PC-9 (cell line): Measurements from ENCODE around the gene FLT3. TPM values are rescaled to one million over a fixed set of nuclear protein-coding genes. Genes with fewer than 3 reads are reported as not detected.

Experiments
- BruUV-seq: library from RNA; stranded (reverse); fragments of 400-500 nt; replicated peaks from 2 replicates; lab custom pipeline; 2021; lab: Mats Ljungman, UMichigan
- CTCF ChIA-PET: fragments of 300-600 bp; sonication (Branson Sonifier 250); formaldehyde crosslinking; loops from one replicate; lab custom pipeline; 2022; ENCODE audit warnings: antibody characterized with exemption; lab: Charles Lee
- POLR2A ChIA-PET: fragments of 300-600 bp; sonication (Branson Sonifier 250); formaldehyde crosslinking; loops from one replicate; lab custom pipeline; 2022; ENCODE audit warnings: antibody characterized with exemption; ENCODE audit not compliant: unreplicated experiment; lab: Charles Lee
- DNase-seq, 2 experiments: peaks; one replicate each; pipeline versions ENCODE4 v3.0.0 to v3.0.0-alpha.2; 2015 to 2022; ENCODE audit warnings: mixed read lengths in 1 of 2
- H2AFZ ChIP-seq: fragments of 200-600 bp; sonication (generic); 2 replicates; pipeline ENCODE4 v1.8.1; 2017; ENCODE audit warnings: antibody characterized with exemption
- H3F3A ChIP-seq: fragments of 200-600 bp; sonication (generic); 2 replicates; pipeline ENCODE4 v1.8.1; 2017; ENCODE audit warnings: antibody characterized with exemption, mild to moderate bottlenecking, low read depth; ENCODE audit not compliant: insufficient read depth
- H3K27ac ChIP-seq: fragments of 200-600 bp; sonication (generic); 2 replicates; pipeline ENCODE4 v1.6.1; 2016; ENCODE audit warnings: mixed run types
- H3K27me3 ChIP-seq: fragments of 200-600 bp; sonication (generic); 2 replicates; pipeline ENCODE4 v1.6.1; 2016; ENCODE audit warnings: low read depth, mixed run types; ENCODE audit not compliant: insufficient read depth
- H3K36me3 ChIP-seq: fragments of 200-600 bp; sonication (generic); 2 replicates; pipeline ENCODE4 v1.6.1; 2016; ENCODE audit warnings: low read depth, mixed run types
- H3K4me1 ChIP-seq: fragments of 200-600 bp; sonication (generic); replicated peaks from 2 replicates; pipeline ENCODE4 v1.6.1; 2016; ENCODE audit warnings: mixed run types; ENCODE audit not compliant: insufficient read depth
- H3K4me2 ChIP-seq: fragments of 200-600 bp; sonication (generic); 2 replicates; pipeline ENCODE4 v1.6.1; 2017; ENCODE audit warnings: mixed run types
- H3K4me3 ChIP-seq: fragments of 200-600 bp; sonication (generic); 2 replicates; pipeline ENCODE4 v1.6.1; 2016; ENCODE audit warnings: mixed run types
- H3K79me2 ChIP-seq: fragments of 200-600 bp; sonication (generic); 2 replicates; pipeline ENCODE4 v1.6.1; 2017; ENCODE audit warnings: low read depth, mixed run types
- H3K9me2 ChIP-seq: fragments of 200-600 bp; sonication (generic); 2 replicates; pipeline ENCODE4 v1.8.1; 2017; ENCODE audit warnings: mild to moderate bottlenecking; ENCODE audit not compliant: insufficient read depth
- H3K9me3 ChIP-seq: fragments of 200-600 bp; sonication (generic); 2 replicates; pipeline ENCODE4 v1.8.1; 2016; ENCODE audit warnings: low read depth; ENCODE audit not compliant: insufficient read depth
- H4K20me1 ChIP-seq: fragments of 200-600 bp; sonication (generic); 2 replicates; pipeline ENCODE4 v1.8.1; 2017; ENCODE audit not compliant: insufficient read depth
- EZH2 ChIP-seq: fragments of 200-600 bp; sonication (generic); IDR thresholded peaks from 2 replicates; pipeline ENCODE4 v1.8.0; 2017; ENCODE audit warnings: antibody characterized with exemption, low read depth
- intact Hi-C: fragments of 100-400 bp; cut with micrococcal nuclease; formaldehyde crosslinking; loops from one replicate; pipeline ENCODE4 v1.10.0; 2022; ENCODE audit not compliant: unreplicated experiment
- total RNA-seq: library from RNA; stranded (reverse); gene quantifications from 2 replicates; pipeline ENCODE4 v1.2.3, GENCODE V29; 2021
- TF ChIP-seq, protein P1 (sequence below): fragments of 200-600 bp; sonication (generic); conservative IDR thresholded peaks from 2 replicates; pipeline ENCODE4 v1.6.1; 2017; ENCODE audit warnings: mixed run types, antibody characterized with exemption, mild to moderate bottlenecking, moderate library complexity

The FLT3 gene
- total RNA-seq, 1 experiment from 2014 or later, result not detected

DNA sequence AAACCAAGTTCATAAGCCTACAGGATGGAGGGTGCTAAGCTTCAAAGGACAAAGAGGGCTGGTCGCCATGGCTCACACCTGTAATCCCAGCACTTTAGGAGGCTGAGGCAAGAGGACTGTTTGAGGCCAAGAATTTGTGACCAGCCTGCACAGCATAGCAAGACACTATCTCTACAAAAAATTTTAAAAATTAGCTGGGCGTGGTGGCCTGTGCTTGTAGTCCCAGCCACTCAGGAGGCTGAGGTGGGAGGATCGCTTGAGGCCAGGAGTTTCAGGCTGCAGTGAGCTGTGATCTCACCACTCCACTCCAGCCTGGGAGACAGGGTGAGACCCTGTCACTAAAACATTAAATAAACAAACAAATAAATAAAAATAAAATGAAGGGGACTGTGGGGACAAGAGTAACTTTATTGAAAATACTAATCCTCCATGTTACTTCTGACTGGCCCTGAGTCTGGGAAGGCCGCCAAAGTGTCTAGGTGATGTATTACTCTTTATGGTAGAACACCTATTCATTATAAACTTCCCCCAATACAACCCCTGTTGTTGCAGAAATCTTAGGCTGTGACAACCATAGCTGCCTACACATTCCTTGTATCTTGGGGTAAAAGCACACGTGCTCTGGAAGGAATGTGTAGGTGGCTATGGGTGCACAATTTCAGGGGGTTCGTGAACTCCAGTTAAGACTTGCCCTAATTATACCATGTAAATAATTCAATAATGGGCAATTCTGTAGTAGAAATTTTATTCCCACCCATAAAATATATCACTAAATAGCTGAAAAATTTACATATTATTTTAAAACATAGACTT is 97.3 kb downstream of the FLT3 start:
- Histone ChIP-seq H3F3A (peaks cover 3% of the 10 kb centered on the region; the same call in 1 of the 2 replicates), H3K79me2 (no peaks in the 10 kb centered on the region), H3K9me2 (no peaks in the 10 kb centered on the region), H3K9me3 (no peaks in the 10 kb centered on the region), H3K4me1 (no peaks in the 10 kb centered on the region), H3K27me3 (no peaks in the 10 kb centered on the region; the same call in 1 of the 2 replicates), H3K36me3 (no peaks in the 10 kb centered on the region), H4K20me1 (no peaks in the 10 kb centered on the region), H3K4me3 (no peak overlapping the region), H2AFZ (no peak overlapping the region), H3K4me2 (no peak overlapping the region), H3K27ac (no peak overlapping the region)
- TF ChIP-seq, protein P1, sequence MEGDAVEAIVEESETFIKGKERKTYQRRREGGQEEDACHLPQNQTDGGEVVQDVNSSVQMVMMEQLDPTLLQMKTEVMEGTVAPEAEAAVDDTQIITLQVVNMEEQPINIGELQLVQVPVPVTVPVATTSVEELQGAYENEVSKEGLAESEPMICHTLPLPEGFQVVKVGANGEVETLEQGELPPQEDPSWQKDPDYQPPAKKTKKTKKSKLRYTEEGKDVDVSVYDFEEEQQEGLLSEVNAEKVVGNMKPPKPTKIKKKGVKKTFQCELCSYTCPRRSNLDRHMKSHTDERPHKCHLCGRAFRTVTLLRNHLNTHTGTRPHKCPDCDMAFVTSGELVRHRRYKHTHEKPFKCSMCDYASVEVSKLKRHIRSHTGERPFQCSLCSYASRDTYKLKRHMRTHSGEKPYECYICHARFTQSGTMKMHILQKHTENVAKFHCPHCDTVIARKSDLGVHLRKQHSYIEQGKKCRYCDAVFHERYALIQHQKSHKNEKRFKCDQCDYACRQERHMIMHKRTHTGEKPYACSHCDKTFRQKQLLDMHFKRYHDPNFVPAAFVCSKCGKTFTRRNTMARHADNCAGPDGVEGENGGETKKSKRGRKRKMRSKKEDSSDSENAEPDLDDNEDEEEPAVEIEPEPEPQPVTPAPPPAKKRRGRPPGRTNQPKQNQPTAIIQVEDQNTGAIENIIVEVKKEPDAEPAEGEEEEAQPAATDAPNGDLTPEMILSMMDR, result no peak
- no peak for TF ChIP-seq EZH2
- DNase-seq, result no peak
- ChIA-PET POLR2A (no interaction called here), CTCF (no interaction called here)
- no TSS peak for BruUV-seq
- intact Hi-C loops, result no loop called here

DNA sequence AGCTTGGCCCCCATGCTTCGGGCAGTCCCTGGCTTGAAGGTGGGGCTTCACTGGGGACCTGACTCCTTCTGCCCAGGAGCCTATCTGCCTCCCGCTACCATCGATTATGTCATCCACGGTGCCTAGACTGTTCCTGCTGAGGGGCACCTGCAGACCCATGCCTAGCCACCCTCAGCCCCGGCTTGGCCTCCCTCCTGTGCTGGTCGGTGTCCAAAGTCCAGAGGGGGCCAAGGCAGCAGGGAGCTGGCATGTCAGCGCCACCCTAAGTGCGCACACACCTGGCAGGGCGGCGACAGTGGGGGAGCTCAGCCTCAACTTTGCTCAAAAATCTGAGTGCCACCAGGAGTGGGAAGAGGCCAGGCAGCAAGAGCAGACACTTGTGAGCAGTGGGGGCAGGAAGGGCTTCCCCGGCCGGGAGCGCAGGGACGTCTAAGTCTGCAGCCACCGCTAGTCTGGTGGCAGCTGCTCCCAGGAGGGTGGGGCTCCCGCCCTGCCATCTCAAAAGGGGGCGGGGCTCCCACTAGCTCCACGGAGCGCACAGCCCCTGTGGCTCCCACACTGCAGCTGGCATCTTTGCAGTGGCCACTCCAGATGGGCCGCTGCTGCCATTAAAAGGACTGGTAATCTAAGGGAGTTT is 98.4 kb downstream of the FLT3 start:
- ChIA-PET POLR2A (no interaction called here), CTCF (no interaction called here)
- Histone ChIP-seq H3K79me2 (no peaks in the 10 kb centered on the region), H3K36me3 (no peaks in the 10 kb centered on the region), H3K4me3 (no peak overlapping the region), H4K20me1 (no peaks in the 10 kb centered on the region), H3F3A (peaks cover 3% of the 10 kb centered on the region; the same call in 1 of the 2 replicates), H3K27me3 (no peaks in the 10 kb centered on the region; the same call in 1 of the 2 replicates), H2AFZ (no peak overlapping the region), H3K9me3 (no peaks in the 10 kb centered on the region), H3K27ac (no peak overlapping the region), H3K4me1 (no peaks in the 10 kb centered on the region), H3K9me2 (no peaks in the 10 kb centered on the region), H3K4me2 (no peak overlapping the region)
- BruUV-seq, result no TSS peak
- intact Hi-C loops, result no loop called here
- no peak for DNase-seq
- TF ChIP-seq, protein P1, result no peak
- TF ChIP-seq EZH2, result no peak

DNA sequence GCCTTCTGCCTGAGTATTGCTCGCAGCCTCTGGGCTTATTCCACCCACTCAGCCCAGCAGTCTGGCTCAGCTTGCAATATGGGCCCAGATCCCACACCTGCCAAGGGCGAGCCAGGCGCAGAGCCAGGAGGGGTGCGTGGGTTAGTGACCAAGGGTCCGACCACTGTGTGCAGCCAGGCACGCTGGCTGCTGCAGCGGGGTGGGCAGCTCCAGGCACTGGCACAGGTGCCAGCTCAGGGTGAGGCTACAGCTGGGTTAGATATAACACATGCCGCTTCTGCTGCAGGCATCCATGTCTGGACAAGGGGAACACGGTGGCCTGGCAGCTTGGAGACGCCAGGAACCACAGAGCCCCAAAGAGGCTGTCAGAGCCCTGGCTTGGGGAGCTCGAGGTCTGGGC is 99.3 kb downstream of the FLT3 start:
- no peak overlapping the region for H3K4me3 ChIP-seq
- no peak overlapping the region for H3K4me2 ChIP-seq
- intact Hi-C loops, result no loop called here
- no peaks in the 10 kb centered on the region for H3K9me2 ChIP-seq
- no peak overlapping the region for H3K27ac ChIP-seq
- ChIA-PET CTCF (no interaction called here), POLR2A (no interaction called here)
- no peaks in the 10 kb centered on the region for H3K79me2 ChIP-seq
- H3K9me3 ChIP-seq, result no peaks in the 10 kb centered on the region
- no peak overlapping the region for H2AFZ ChIP-seq
- no TSS peak for BruUV-seq
- TF ChIP-seq, protein P1, result no peak
- no peak for TF ChIP-seq EZH2
- DNase-seq, result no peak
- no peaks in the 10 kb centered on the region for H3K36me3 ChIP-seq
- H4K20me1 ChIP-seq, result no peaks in the 10 kb centered on the region
- H3K4me1 ChIP-seq, result no peaks in the 10 kb centered on the region
- H3K27me3 ChIP-seq, result no peaks in the 10 kb centered on the region; the same call in 1 of the 2 replicates
- H3F3A ChIP-seq, result peaks cover 3% of the 10 kb centered on the region; the same call in 1 of the 2 replicates
